ENCODE measurements around the gene SERPINA1.
"Not testable (repeated sequence)": the region's sequence is repeated elsewhere in the genome, so short reads cannot be mapped to it uniquely, and the experiment has no call there.

Gene SERPINA1

DNA sequence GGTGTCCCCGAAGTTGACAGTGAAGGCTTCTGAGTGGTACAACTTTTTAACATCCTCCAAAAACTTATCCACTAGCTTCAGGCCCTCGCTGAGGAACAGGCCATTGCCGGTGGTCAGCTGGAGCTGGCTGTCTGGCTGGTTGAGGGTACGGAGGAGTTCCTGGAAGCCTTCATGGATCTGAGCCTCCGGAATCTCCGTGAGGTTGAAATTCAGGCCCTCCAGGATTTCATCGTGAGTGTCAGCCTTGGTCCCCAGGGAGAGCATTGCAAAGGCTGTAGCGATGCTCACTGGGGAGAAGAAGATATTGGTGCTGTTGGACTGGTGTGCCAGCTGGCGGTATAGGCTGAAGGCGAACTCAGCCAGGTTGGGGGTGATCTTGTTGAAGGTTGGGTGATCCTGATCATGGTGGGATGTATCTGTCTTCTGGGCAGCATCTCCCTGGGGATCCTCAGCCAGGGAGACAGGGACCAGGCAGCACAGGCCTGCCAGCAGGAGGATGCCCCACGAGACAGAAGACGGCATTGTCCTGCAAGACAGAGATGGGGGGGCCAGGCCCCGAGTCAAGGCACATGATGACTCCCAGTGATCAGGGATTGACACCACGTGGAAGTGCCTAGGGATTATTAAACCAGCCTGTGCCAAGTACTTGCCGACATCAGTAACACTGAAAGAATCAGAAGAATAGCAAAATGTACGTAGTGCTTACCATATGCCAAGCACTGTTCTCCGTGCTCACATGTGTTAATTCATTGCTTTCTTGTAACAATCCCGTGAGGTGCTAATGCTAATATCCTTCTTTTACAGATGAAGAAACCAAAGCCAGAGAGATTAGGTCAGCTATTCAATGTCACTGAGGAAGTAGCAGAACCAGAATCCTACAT, 5.4 kb downstream of the SERPINA1 start:
- no peak for DNase-seq

GRCh38 chr14:94382099-94382715, 6.2 kb downstream of the SERPINA1 start:
- DNase-seq: no peak

- no peak for DNase-seq
Observed at GRCh38 chr14:94381149-94382030, 7.0 kb downstream of the SERPINA1 start.

DNA sequence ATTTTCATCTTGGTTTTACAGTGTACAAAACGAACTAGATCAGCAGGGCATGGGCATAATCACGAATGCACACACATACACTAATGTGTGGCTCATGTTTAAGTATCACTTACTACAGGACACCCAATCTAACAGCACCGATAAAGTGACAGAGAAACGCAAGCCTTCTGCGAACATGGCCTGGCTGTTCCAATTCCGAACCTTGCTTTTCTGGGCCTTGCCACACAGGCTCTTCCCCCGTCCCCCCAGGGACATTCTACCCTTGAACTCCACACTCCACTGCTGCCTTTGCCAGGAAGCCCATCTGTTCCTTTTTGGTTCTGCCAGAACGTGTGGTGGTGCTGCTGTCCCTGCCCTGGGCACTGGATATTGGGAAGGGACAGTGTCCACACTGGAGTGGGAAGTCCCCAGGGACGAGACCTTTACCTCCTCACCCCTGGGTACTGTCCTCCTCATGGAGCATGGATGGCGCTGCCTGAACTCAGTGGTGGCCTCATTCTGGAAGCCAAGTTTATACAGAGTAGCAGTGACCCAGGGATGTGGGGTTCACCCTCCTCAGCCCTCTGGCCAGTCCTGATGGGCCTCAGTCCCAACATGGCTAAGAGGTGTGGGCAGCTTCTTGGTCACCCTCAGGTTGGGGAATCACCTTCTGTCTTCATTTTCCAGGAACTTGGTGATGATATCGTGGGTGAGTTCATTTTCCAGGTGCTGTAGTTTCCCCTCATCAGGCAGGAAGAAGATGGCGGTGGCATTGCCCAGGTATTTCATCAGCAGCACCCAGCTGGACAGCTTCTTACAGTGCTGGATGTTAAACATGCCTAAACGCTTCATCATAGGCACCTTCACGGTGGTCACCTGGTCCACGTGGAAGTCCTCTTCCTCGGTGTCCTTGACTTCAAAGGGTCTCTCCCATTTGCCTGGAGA, 7.9 kb downstream of the SERPINA1 start:
- DNase-seq: no peak

- DNase-seq: no peak
Observed at GRCh38 chr14:94379291-94380224, 8.8 kb downstream of the SERPINA1 start.

DNA sequence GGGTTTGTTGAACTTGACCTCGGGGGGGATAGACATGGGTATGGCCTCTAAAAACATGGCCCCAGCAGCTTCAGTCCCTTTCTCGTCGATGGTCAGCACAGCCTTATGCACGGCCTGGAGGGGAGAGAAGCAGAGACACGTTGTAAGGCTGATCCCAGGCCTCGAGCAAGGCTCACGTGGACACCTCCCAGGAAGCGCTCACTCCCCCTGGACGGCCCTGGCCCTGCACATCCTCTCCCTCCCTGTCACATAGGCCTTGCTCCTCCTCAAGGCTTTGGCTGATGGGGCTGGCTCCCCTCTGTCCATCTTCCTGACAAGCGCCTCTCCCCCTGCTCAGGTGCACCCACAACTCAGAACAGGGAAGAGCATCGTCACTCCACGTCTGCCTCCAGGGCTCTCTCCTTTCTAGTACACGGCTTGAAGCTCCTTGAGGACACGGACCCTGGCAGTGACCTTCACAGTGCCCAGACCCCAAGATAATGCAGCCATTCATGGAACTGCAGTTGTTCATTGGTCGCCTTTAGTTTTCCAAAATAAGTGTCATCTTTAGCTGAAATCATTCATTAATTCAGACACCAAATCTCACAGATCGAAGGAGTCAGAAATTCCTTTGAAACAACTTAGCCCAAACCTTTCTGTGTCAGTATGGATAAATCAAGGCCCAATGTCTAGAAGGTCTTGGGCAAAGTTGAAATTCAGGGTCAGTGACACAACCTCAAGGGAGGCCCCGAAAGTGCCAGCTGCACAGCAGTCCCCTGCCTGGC, 9.7 kb downstream of the SERPINA1 start:
- no peak for DNase-seq

- no peak for DNase-seq
Observed at GRCh38 chr14:94377866-94378470, 10.4 kb downstream of the SERPINA1 start.

- DNase-seq: no peak
Observed at GRCh38 chr14:94376976-94377865, 11.2 kb downstream of the SERPINA1 start.

DNA sequence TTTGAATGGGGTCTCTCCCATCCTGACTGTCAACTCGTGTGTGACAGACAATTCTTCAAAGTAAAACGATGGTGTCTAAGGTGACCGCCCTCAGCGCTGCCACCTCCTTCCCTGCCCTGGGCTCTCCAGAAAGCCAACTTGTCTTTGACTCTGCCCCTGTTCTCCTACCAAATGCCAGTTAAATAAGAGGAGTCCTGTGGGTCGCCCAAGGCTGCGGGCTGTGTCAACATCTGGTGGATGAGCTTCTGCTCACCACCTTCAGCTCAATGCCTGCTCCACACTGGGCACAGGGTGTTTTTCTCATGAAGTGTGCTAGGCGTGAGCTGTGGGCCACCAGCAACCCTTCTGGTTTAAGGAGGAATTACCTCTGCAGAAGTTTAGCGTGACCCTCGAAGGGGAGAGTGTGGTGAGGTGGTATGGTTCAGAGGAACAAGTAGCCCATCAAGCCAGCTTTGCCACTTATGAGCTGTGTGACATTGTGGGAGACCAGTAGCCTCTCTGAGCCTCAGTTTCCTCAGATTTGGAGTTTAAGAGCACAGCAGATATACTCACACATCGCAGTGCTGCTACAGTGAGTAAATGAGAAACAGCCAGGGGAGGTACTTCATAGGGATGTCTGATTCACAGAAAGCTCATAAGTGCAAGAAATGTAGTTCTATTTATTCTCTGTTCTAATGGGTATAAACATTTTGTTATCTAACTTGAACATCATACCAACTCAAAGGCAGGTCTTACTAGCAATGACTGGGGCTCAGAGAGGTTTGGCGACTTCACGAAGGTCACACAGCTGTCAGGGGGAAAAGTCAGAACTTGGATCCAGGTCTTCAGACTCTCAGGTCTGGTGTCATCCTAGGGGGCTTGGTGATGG, 12.1 kb downstream of the SERPINA1 start:
- no peak for DNase-seq

- DNase-seq: no peak
Observed at GRCh38 chr14:94375552-94376107, 12.8 kb downstream of the SERPINA1 start.

DNA sequence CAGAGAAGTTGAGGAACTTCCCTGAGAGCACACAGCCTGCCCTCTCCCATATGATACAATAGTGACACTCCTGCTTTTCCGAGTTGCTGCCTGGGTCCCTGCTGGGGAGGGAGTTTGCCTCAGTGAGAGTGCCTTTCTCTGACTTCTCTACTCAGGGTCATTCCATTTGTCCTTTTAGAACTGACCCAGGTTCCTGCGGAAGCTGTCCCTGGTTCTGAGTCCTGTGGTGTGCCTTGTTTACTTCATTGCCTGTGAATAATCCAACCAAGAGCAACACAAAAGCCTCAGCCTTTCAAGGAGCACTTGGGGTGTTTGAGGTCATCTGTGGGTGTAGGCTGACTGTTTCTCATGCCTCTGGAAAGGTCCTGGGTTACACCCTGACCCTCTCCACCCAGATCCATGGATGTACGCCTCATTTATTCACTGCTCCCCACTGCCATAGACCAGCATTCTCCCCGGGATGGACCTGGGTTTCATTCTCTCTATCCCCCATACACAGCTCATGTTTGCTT, 13.6 kb downstream of the SERPINA1 start:
- DNase-seq: no peak

- no peak for DNase-seq
Observed at GRCh38 chr14:94374116-94374515, 14.3 kb downstream of the SERPINA1 start.

DNA sequence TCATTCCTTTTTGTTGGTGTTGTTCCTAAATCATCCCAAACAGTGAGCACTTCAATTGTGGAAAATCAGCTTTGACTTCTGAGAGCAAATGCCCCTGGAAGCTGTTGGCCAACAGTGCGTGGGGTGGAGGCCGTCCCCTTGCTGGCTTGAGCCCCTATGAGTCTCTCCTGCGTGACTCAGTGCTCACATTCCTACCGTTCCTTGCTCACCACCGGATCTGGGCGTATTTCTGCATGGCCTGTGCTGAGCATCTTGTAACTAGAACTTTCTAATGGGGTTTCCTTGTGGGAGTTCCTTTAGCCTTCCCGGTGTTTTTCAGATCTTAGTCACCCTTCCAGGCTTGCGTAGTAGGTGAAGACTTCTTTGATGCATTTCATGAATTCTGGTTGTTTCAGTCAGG, 14.7 kb downstream of the SERPINA1 start:
- no peak for DNase-seq

- no peak for DNase-seq
Observed at GRCh38 chr14:94372021-94372605, 16.3 kb downstream of the SERPINA1 start.

- DNase-seq: no peak
Observed at GRCh38 chr14:94370524-94370910, 17.9 kb downstream of the SERPINA1 start.

DNA sequence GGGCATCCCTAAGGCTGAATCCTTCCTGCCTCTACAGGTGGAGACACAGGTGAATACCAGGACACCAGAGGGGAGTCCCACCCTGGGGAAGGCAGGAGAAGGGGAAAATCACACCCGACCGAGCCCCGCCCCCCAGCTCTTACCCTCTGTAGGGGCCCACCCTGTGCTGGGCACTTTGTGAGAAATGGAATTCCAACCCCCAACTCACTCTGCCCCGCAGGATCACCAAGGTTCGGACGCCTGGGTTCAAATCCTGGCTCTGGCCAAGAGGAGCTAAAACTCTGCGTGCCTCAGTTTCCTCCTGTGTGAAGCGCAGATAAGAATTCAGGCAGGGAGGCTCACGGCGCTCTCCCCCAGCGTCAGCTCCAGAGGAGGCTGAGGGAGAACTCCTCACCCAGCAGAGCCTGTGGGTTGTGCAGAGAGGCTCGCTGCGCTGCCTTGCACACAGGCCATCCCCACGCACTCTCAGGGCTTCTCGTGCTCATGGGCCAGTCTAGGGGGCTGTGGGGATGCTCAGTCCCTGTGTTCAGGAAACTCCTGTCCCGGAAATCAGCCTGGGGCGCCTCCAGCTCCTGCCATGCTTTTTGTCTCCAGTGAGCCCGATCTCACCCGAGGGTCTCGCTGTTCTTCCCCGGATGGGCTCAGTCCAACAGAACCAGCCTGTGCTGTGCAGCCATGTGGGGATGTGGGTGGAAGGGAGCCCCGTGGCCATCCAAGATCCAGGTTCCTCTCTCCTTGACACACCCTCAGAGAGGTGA, 18.5 kb downstream of the SERPINA1 start:
- DNase-seq: not testable (repeated sequence)

Data from SIG-M5 (cell line).